Measurements from ENCODE around the gene AK1.

GRCh38 chr9:127917603-127918002 lies 40.1 kb upstream of the AK1 start:
- no peak for TF ChIP-seq POLR2AphosphoS5 (IDR thresholded peaks at IDR 0.05; ENCODE audit: low read depth, low read length)
- TF ChIP-seq CTCF (IDR thresholded peaks at IDR 0.05), result no peak
- TF ChIP-seq, protein P1, sequence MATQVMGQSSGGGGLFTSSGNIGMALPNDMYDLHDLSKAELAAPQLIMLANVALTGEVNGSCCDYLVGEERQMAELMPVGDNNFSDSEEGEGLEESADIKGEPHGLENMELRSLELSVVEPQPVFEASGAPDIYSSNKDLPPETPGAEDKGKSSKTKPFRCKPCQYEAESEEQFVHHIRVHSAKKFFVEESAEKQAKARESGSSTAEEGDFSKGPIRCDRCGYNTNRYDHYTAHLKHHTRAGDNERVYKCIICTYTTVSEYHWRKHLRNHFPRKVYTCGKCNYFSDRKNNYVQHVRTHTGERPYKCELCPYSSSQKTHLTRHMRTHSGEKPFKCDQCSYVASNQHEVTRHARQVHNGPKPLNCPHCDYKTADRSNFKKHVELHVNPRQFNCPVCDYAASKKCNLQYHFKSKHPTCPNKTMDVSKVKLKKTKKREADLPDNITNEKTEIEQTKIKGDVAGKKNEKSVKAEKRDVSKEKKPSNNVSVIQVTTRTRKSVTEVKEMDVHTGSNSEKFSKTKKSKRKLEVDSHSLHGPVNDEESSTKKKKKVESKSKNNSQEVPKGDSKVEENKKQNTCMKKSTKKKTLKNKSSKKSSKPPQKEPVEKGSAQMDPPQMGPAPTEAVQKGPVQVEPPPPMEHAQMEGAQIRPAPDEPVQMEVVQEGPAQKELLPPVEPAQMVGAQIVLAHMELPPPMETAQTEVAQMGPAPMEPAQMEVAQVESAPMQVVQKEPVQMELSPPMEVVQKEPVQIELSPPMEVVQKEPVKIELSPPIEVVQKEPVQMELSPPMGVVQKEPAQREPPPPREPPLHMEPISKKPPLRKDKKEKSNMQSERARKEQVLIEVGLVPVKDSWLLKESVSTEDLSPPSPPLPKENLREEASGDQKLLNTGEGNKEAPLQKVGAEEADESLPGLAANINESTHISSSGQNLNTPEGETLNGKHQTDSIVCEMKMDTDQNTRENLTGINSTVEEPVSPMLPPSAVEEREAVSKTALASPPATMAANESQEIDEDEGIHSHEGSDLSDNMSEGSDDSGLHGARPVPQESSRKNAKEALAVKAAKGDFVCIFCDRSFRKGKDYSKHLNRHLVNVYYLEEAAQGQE (IDR thresholded peaks at IDR 0.05; ENCODE audit: insufficient read depth in 1 of 2, low read depth in 2 of 2, low read length in 1 of 2), result no peak

Measured in Panc1 (cell line).